Measurements from ENCODE around the gene PFN1.
A peak's percentile ranks its signal among the peaks of the same experiment; 100 is the strongest.
"Not testable (repeated sequence)": the region's sequence is repeated elsewhere in the genome, so short reads cannot be mapped to it uniquely, and the experiment has no call there.

PFN1 gene

DNA sequence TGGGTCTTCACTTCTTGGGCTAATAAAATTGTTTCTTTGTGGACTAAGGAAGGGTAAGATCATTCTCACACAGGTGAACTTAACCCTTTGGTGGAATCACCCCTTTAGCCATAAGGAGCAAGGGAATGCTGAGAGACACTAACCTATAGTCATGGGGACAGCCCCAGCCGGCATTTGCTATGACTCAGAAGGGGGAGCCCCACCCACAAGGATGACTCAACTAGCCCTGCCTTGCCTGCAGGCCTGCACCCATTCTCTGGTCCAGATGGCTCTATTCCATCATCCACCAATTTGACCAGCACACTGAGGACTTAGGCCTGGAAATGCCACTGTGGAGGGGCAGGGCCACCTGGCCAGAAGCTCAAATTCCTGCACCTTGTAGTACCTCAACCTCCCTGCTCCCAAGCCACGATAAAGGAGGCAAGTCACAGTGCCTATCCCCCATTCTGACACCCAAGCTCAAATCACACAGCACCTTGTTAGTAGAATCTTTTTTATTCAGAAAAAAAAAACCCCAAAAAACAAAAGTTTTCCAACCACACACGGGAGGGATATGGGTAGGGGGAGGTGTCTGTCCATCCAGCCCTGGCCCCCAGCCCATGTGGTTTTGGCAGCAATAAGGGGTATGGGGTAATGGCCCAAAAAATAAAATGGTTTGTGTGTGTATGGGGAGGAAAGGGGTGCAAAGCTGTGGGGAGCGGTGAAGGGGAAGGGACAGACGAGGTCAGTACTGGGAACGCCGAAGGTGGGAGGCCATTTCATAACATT is 3.0 kb downstream of the PFN1 start:
- DNase-seq: peak; percentile 78

DNA sequence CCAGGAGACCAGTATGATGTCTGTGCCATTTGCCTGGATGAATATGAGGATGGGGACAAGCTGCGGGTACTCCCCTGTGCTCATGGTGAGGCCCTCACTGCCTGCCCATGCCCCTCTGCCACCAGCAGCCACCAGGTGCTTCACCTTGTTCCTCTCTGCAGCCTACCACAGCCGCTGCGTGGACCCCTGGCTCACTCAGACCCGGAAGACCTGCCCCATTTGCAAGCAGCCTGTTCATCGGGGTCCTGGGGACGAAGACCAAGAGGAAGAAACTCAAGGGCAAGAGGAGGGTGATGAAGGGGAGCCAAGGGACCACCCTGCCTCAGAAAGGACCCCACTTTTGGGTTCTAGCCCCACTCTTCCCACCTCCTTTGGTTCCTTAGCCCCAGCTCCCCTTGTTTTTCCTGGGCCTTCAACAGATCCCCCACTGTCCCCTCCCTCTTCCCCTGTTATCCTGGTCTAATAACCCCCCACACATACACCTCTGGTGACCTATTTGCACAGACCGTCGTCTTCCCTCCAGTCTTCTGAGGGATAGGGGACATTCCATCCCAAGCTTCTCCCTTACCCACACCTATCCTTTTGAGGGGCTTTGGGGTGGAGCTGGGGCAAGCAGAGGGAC is 3.7 kb downstream of the PFN1 start:
- peak; percentile 39 for DNase-seq

DNA sequence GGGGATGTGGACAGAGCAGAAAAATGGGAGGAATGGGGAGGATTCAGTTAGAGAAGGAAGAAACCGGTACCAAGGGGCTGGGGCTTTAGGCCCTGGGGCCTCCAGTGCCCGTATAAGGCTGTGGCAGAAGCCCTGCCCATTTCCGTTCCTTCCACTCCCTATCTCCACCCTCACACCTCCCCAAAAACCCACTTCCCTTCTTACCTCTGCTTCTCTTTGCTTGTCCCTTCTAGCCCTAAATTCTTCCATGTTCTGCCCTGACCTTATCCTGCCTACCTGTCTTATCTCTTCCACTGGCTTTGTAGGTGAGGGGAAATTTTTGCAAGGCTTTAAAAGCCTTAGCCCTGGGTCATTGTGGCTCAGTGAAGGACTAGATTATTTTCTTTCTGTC is 4.2 kb downstream of the PFN1 start:
- DNase-seq: no peak

DNA sequence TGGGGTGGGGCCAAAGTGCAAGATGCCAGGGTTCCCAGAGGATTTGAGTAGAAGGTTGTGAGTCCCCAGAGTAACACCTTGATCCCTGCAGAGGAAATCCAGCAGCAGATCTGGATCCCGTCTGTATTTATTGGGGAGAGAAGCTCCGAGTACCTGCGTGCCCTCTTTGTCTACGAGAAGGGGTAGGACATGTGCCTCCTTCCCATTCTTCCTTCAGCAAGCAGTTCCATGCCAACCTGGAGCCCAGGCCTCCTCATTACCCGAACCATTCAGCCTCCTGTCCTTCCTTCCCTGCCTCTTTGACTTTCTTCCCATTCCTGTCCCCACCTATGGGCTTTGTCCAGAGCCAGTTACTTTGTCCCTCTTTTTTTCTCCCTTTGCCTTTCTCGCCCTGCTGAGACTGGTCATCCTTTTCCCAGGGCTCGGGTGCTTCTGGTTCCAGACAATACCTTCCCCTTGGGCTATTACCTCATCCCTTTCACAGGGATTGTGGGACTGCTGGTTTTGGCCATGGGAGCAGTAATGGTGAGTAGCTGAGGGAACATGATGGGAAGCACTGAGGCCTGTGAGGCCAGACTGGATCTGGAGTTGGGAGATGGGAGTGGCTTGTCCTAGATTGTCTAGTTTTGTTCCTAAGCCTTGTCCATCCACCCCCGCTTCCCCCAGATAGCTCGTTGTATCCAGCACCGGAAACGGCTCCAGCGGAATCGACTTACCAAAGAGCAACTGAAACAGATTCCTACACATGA is 5.4 kb downstream of the PFN1 start:
- DNase-seq: no peak

DNA sequence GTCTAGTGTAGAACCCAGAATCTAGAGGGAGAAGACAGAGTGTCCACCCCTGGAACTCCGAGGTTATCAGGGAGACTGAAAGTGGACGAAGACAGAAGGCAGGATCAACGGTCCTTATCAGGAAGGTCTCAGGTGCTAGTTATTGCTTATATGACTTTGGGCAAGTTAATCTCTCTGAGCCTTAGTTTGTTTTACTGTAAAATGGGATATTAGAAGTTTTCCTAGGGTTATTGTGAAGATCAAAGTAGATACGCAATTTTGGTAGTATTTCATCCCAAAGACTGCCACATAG is 7.1 kb downstream of the PFN1 start:
- no peak for DNase-seq

DNA sequence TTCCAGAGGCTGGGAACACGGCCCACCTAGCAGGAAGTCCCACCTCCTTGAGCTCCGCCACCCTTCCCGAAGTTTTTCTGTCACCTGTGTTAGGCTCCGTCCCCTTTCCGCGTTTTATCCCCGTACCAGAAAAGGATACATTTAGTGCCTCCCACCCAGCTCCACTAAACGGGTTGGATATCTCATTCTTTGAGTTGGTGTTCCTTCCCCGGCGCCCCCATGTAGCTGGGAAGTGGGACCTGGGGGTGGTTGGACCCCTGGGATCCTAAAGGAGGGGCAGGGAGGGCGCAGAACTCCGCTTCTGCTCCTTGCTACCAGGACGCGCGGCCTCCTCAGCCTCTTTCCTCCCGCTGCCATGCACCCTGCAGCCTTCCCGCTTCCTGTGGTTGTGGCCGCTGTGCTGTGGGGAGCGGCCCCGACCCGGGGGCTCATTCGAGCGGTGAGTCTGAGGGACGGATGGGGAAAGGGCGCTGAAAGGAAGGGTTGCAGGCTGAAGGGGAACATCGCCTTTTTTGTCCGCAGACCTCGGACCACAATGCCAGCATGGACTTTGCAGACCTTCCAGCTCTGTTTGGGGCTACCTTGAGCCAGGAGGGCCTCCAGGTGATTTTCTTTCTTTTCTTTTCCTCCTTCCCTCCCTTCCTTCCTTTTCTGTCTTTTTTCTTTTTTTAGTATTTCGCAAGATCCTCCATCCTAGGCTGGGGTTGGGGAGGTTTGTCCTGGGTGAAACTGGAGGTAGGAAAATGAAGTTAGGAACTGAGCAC is 7.6 kb downstream of the PFN1 start:
- no peak for DNase-seq

DNA sequence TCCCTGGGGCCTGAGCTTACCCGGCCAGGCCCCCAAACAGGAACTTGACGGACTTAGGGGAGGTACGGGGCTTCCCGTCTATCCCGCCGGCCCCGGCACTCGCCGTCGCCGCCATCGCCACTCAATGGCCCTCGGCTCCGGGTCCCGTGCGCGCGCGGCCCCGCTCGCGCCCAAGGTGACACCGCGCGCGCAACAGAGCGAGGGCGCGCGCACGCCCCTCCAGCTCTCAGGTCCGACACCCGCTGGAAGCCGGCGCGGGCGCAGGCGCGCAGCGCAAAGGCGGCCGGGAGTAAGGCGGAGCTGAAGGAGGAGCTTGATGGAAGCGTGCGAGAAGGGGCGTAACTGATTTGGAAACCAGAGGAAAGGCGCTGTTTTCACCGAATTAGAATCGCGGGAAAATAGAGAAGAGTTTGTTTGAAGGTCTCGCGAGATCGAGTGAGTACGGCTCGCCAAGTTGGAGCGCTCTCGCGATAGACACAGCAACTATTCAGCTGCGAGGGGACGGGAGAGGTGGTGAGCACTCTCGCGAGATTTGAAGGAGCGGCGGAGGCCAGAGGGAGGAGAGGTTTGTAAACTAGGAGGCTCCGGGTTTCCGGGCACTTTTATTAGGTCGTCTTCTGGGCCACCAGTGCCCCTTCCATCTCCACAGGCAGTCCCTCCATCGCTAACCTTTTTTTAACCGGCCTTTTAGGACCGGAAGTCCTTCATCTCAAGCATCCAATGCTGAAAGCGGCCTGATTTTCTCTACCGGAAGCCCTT is 8.4 kb downstream of the PFN1 start, which contains the start of the genes RNF167 and SLC25A11:
Gene RNF167, plus strand, starts transcription at position 473 of the 759 bp plus-strand sequence. CDS start 642 bp downstream, outside the sequence.
Gene SLC25A11, minus strand, starts transcription at position 251 of the 759 bp plus-strand sequence. Its CDS starts 136 bp downstream, at position 115.
- DNase-seq: peak; percentile 87

DNA sequence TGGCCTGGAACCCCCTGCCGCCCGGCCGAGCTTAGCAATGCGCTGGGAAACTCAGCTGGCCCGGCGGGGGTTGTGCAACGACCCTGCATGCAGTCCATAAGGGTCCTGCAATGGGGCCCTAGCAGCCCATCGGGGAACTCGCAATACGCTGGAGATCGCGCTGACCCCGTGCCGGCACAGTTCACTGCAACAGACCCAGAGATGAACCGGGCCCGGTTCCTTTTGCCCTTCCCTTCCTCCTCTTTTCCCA is 8.9 kb downstream of the PFN1 start:
- DNase-seq: peak; percentile 32

DNA sequence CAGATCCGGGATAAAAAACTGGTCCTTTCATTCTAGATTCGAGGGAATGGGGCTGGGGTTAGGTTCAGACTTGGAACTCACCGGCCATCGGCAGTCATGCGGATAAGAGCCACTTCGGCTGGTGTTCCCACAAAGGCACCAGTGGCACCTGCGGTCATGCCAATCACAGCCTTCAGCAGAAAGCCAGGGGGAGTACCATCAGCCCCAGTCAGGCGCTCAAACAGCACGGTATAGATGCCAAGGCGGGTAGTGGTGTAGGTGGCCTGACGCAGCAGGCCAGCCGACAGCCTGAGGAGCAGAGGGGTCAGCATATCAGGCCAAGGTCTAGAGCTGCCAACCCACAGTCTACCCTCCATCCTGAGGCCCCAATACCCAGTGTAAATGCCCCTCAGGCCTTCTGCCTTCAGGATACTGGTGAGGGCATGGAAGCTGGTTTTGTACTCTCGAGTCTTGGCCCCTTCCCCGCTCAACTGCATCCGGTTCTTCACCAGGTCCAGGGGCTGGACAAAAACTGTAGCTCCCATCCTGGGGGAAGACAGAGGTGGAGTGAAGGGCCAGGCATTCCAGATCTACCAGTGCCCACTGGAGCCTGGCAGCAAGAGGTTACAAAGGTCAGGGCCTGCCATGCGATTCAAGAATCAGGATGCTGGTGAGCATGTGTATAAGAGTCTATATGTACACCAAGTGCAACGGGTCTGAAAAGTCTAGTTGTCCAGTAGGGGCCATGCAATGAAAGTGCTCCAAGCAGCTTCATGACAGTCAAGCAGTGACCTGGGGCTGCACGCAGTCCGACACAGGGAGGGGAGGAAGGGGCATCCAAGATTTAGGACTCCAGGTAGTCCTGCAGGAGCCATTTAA is 9.4 kb downstream of the PFN1 start:
- no peak for DNase-seq

DNA sequence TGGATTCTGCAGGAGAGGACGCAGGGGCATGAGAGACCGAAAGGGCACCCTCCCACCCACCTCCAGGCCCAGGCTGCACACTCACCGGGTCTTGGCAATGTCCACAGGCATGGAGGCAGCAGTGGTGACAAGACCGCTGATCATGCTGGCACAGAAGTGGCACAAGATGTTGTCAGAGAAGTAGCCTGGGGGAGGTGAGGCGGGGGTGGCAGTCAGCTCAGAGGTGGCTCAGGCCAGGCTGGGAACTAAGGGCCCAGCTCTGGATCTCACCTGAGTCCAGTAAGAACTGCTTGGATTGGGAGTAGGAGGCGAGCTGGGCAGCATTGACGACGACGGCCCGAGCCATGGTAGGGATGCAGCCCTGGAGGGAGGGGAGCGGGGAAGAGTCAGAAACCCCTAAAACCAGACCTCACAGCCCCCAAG is 10.2 kb downstream of the PFN1 start:
- no peak for DNase-seq

DNA sequence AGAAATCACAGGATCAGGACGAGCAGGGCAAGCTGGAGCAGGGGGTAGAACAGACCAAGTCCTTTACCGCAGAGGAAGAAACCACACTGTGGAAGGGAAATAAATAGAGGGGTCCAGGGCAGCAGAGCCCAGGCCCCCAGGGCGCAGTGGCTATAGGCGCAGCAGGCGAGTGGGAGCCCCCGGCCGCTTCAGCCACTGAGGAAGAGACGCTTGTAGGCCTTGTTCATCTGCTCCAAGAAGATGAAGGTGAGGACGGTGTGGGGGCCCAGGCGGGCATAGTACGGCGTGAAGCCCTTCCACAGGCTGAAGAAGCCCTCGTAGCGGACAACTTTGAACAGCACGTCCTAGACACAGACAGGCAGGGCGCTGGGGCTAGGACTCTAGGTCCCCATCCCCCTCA is 10.8 kb downstream of the PFN1 start:
- DNase-seq: no peak

DNA sequence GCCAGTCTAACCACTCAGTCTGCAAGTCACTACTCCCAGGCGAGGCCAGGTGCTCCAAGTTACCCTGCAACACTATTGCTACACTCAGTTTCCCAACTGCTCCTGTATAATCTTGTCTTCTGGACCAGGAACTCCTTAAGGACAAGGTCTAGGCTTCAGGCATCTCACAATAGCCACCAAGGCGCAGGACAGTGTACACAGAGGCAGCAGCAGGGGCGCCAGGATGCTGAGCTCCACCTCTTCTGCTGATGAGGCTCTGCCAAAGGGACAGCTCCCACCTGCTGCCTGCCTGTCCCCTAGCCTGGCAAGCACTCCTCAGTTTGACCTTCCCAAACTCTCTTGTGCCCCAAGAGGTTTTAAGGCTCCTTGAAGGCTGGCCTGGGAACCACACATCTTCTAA is 11.9 kb downstream of the PFN1 start:
- DNase-seq: no peak

DNA sequence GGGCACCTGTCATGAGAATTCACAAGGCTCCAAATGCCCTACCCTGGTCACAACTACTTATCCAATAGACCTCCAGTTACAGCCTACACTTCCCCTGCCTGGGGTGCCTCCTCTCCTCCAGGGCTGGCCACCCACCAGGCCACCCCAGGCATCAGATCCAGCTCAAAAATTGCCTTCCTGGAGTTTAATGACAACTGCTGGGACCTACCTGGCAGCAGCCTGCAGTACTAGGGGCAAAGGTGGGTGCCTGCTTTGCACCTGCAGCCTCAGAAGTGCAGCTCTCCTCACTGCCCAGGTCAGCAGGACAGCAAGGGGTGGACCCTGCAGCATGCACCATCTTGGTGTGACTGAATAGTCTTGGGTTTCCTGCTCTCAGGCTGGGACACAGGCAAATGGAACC is 12.7 kb downstream of the PFN1 start:
- no peak for DNase-seq

DNA sequence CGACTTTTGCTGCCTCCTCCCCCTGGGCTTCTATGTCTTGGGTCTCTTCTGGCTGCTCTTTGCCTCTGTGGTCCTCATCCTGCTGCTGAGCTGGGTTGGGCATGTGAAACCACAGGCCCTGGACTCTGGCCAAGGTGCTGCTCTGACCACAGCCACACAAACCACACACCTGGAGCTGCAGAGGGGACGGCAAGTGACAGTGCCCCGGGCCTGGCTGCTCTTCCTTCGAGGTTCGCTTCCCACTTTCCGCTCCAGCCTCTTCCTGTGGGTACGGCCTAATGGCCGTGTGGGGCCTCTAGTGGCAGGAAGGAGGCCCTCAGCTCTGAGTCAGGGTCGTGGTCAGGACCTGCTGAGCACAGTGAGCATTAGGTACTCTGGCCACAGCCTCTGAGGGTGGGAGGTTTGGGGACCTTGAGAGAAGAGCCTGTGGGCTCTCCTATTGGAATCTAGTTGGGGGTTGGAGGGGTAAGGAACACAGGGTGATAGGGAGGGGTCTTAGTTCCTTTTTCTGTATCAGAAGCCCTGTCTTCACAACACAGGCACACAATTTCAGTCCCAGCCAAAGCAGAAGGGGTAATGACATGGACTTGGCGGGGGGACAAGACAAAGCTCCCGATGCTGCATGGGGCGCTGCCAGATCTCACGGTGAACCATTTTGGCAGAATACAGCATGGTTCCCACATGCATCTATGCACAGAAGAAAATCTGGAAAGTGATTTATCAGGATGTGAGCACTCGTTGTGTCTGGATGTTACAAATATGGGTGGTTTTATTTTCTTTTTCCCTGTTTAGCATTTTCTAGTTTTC is 14.0 kb downstream of the PFN1 start:
- no peak for DNase-seq

DNA sequence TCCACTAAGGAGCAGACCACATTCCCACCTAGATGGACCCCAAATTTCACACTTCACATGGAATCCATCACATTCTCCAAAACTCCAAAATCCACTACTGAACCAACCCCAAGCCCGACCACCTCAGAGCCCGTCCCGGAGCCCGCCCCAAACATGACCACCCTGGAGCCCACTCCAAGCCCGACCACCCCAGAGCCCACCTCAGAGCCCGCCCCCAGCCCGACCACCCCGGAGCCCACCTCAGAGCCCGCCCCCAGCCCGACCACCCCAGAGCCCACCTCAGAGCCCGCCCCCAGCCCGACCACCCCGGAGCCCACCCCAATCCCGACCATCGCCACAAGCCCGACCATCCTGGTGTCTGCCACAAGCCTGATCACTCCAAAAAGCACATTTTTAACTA is 14.7 kb downstream of the PFN1 start:
- DNase-seq: no peak

DNA sequence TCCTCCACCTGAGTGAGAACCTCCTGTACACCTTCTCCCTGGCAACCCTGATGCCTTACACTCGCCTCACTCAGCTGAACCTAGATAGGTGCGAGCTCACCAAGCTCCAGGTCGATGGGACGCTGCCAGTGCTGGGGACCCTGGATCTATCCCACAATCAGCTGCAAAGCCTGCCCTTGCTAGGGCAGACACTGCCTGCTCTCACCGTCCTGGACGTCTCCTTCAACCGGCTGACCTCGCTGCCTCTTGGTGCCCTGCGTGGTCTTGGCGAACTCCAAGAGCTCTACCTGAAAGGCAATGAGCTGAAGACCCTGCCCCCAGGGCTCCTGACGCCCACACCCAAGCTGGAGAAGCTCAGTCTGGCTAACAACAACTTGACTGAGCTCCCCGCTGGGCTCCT is 15.6 kb downstream of the PFN1 start:
- no peak for DNase-seq

DNA sequence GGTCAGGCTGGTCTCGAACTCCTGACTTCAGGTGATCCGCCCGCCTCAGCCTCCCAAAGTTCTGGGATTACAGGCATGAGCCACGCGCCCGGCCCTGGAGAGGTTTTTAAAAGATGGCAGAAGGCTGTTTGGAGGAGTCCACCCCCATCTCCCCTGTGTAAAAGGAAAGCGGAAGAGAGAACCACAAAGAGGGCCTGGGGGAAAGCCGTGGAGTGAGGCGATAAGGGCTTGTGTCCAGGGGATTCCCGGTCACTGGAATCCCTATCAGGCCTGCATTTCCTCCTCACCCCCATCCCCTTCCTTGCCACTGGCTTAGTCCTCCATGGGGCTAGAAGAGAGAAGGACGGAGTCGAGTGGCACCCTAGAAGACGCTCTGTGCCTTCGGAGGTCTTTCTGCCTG is 16.4 kb downstream of the PFN1 start, which contains the start of gene GP1BA:
Gene GP1BA, plus strand, starts transcription at position 315 of the 400 bp plus-strand sequence. CDS start 328 bp downstream, outside the sequence.
- no peak for DNase-seq

DNA sequence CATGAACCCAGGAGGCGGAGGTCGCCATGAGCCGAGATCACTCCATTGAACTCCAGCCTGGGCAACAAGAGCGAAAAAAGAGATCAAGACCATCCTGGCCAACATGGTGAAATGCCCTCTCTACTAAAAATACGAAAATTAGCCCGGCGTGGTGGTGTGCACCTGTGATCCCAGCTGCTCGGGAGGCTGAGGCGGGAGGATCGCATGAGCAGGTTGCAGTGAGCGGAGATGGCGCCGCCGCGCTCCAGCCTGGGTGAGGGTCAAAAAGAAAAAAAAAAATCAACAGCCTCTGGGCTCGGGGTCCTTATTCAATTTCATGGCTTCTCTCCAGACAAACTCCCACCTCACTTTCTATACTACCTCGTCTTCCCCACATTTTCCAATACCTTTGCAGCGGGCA is 19.4 kb downstream of the PFN1 start:
- DNase-seq: no peak

DNA sequence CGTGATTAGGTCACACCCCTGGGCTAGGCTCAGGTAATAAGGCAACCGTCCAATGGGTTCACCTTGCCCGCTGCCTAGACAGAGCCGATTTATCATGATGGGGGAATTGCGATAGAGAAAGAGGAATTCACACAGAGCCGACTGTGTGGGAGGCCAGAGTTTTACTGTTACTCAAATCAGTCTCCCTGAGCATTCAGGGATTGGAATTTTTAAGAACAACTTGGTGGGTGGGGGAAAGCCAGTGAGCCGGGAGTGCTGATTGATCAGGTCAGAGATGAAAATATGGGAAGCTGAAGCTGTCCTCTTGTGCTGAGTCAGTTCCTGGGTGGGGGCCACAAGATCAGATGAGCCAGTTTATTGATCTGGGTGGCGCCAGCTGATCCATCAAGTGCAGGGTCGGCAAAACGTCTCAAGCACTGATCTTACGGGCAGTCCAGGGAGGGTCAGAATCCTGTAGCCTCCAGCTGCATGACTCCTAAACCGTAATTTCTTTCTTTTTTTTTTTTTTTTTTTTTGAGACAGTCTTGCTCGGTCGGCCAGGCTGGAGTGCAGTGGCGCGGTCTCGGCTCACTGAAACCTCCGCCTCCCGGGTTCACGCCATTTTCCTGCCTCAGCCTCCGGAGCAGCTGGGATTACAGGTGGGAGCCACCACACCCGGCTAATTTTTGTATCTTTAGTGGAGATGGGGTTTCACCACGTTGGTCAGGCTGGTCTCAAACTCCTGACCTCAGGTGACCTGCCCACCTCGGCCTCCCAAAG is 21.6 kb downstream of the PFN1 start:
- not testable (repeated sequence) for DNase-seq

DNA sequence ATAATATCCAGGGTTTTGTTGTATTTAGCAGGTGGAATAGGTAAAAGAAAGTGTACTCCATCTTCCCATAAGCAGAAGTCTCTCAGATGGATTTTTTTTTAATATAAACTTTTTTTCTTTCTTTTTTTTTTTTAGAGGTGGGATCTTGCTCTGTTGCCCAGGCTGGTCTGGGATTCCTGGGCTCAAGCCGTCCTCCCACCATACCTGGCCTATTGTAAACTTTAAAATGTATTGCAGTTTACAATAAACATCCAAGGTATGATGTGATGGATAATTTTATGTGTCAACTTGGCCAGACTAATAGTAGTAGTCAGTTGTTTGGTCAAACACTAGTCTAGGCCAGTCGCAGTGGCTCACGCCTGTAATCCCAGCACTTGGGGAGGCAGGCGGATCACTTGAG is 27.0 kb downstream of the PFN1 start:
- DNase-seq: no peak
